HL-60 (cell line): ENCODE measurements around the gene MARCHF10.

Experiments used
- CTCF ChIP-seq: IDR thresholded peaks from one replicate; pipeline ENCODE4 v1.5.1; 2011; ENCODE audit warnings: low read length, control low read depth, inconsistent platforms; ENCODE audit not compliant: insufficient read depth
- GABPA ChIP-seq: IDR thresholded peaks from 2 replicates; pipeline ENCODE4 v1.6.1; 2012; ENCODE audit warnings: low read depth
- POLR2AphosphoS5 ChIP-seq: IDR thresholded peaks from 2 replicates; pipeline ENCODE4 v1.6.1; 2012; ENCODE audit warnings: low read depth
- REST ChIP-seq: IDR thresholded peaks from 2 replicates; pipeline ENCODE4 v1.6.1; 2012; ENCODE audit warnings: low read depth; ENCODE audit not compliant: insufficient replicate concordance
- SPI1 ChIP-seq: IDR thresholded peaks from 2 replicates; pipeline ENCODE4 v1.6.1; 2012; ENCODE audit warnings: low read depth, mild to moderate bottlenecking, borderline replicate concordance

- no peak for TF ChIP-seq POLR2AphosphoS5
- TF ChIP-seq CTCF, result no peak
- TF ChIP-seq REST, result no peak
- TF ChIP-seq GABPA, result no peak
- TF ChIP-seq SPI1, result no peak
These were observed 47.8 kb downstream of the MARCHF10 start for GRCh38 chr17:62760059-62760944.
